Keratinocyte (primary cell): ENCODE data around the gene OR1M1.
"Not testable (repeated sequence)": the region's sequence is repeated elsewhere in the genome, so short reads cannot be mapped to it uniquely, and the experiment has no call there.

Source experiments
- EZH2 ChIP-seq: IDR thresholded peaks from one replicate; pipeline ENCODE4 v1.6.1; 2012; ENCODE audit warnings: inconsistent platforms, mild to moderate bottlenecking, low read length, moderate library complexity
- TF ChIP-seq, protein P1 (sequence below), 3 experiments: IDR thresholded peaks in 1 of 3; conservative IDR thresholded peaks in 1 of 3; optimal IDR thresholded peaks in 1 of 3; 2 replicates in 2 of 3; 3 replicates in 1 of 3; pipeline versions ENCODE3 to v1.5.1; 2011; ENCODE audit warnings: low read length in 3 of 3, mild to moderate bottlenecking in 3 of 3, moderate library complexity in 2 of 3, control low read depth in 1 of 3, inconsistent platforms in 1 of 3; ENCODE audit not compliant: insufficient read depth in 2 of 3; ENCODE audit errors: extremely low read depth in 1 of 3

DNA sequence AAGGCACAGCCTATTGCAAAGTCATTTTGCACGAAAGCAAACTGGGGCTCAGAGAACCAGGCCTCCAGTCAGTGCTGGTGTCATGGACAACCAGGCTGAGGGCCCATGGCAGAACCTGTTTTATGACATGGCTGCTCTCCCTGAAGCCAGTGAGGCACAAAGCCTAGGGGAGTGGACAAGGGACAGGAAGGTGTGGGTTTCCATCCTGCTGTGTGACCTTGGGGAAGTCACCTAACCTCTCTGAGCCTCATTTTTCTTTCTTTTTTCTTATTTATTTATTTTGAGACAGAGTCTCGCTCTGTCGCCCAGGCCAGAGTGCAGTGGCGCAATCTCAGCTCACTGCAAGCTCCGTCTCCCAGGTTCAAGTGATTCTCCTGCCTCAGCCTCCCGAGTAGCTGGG, 15.1 kb upstream of the OR1M1 start:
- TF ChIP-seq, protein P1, sequence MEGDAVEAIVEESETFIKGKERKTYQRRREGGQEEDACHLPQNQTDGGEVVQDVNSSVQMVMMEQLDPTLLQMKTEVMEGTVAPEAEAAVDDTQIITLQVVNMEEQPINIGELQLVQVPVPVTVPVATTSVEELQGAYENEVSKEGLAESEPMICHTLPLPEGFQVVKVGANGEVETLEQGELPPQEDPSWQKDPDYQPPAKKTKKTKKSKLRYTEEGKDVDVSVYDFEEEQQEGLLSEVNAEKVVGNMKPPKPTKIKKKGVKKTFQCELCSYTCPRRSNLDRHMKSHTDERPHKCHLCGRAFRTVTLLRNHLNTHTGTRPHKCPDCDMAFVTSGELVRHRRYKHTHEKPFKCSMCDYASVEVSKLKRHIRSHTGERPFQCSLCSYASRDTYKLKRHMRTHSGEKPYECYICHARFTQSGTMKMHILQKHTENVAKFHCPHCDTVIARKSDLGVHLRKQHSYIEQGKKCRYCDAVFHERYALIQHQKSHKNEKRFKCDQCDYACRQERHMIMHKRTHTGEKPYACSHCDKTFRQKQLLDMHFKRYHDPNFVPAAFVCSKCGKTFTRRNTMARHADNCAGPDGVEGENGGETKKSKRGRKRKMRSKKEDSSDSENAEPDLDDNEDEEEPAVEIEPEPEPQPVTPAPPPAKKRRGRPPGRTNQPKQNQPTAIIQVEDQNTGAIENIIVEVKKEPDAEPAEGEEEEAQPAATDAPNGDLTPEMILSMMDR (optimal IDR thresholded peaks at IDR 0.05 in 1 of 3, IDR thresholded peaks at IDR 0.05 in 1 of 3, conservative IDR thresholded peaks at IDR 0.05 in 1 of 3; ENCODE audit: extremely low read depth in 1 of 3, insufficient read depth in 2 of 3, low read length in 3 of 3) = not testable (repeated sequence)
- TF ChIP-seq EZH2 = not testable (repeated sequence)
